H1 (cell line): ENCODE data around the gene ELOA. TPM values are rescaled to one million over a fixed set of nuclear protein-coding genes. Genes with fewer than 3 reads are reported as not detected.

Experiments used
- CTCF ChIA-PET: fragments of 300-600 bp; sonication (Branson Sonifier 250); formaldehyde crosslinking; loops from one replicate; lab custom pipeline; 2021; ENCODE audit not compliant: partially characterized antibody; lab: Charles Lee
- POLR2A ChIA-PET: fragments of 300-600 bp; sonication (Branson Sonifier 250); formaldehyde crosslinking; loops from one replicate; lab custom pipeline; 2021; ENCODE audit warnings: inconsistent platforms; ENCODE audit not compliant: partially characterized antibody; lab: Charles Lee
- DNase-seq, 2 experiments: peaks; one replicate each; pipeline versions ENCODE4 v3.0.0 to v3.0.0-alpha.2; 2010 to 2022; ENCODE audit warnings: low spot score in 2 of 2, low read depth in 1 of 2, mixed read lengths in 1 of 2
- FAIRE-seq: peaks from 2 replicates; lab custom pipeline; 2011; peaks lifted over from hg19 to GRCh38; lab: Jason Lieb, UNC
- H2AFZ ChIP-seq: 2 replicates; pipeline ENCODE4 v1.8.1; 2012; ENCODE audit warnings: low read length, inconsistent platforms
- H2AK5ac ChIP-seq: 2 replicates; pipeline ENCODE4 v1.6.1; 2013; ENCODE audit warnings: low read depth, low read length
- H2BK120ac ChIP-seq: replicated peaks from 2 replicates; pipeline ENCODE3; 2013; ENCODE audit warnings: low read depth, low read length, inconsistent platforms
- H2BK12ac ChIP-seq: 2 replicates; pipeline ENCODE4 v1.6.1; 2013; ENCODE audit warnings: low read depth, low read length
- H2BK15ac ChIP-seq: 2 replicates; pipeline ENCODE4 v1.6.1; 2013; ENCODE audit warnings: low read length
- H2BK20ac ChIP-seq: 2 replicates; pipeline ENCODE4 v1.6.1; 2013; ENCODE audit warnings: low read length
- H2BK5ac ChIP-seq: 2 replicates; pipeline ENCODE4 v1.6.1; 2013; ENCODE audit warnings: low read depth, low read length
- H3K14ac ChIP-seq: 2 replicates; pipeline ENCODE4 v1.6.1; 2013; ENCODE audit warnings: inconsistent platforms; ENCODE audit not compliant: insufficient read length
- H3K18ac ChIP-seq: 2 replicates; pipeline ENCODE4 v1.6.1; 2013; ENCODE audit warnings: low read length; ENCODE audit errors: extremely low read depth
- H3K23ac ChIP-seq: 2 replicates; pipeline ENCODE4 v1.6.1; 2013; ENCODE audit warnings: inconsistent platforms; ENCODE audit not compliant: insufficient read length
- H3K23me2 ChIP-seq: 2 replicates; pipeline ENCODE4 v1.6.1; 2013; ENCODE audit warnings: low read depth, low read length
- H3K27ac ChIP-seq: 2 replicates; pipeline ENCODE4 v1.6.1; 2011; ENCODE audit warnings: low read depth, low read length, inconsistent platforms
- H3K27me3 ChIP-seq, 4 experiments: replicated peaks in 1 of 4; 1 replicate in 1 of 4; 2 replicates in 3 of 4; pipeline versions ENCODE4 v1.6.1 to v1.8.1; 2011 to 2013; ENCODE audit warnings: low read length in 3 of 4, mild to moderate bottlenecking in 3 of 4, inconsistent platforms in 2 of 4, mixed read lengths in 2 of 4, moderate library complexity in 1 of 4; ENCODE audit not compliant: control insufficient read depth in 3 of 4, insufficient read depth in 3 of 4; ENCODE audit errors: extremely low read depth in 1 of 4
- H3K36me3 ChIP-seq, 4 experiments: 2 replicates each; pipeline versions ENCODE4 v1.6.1 to v1.8.1; 2011 to 2013; ENCODE audit warnings: mild to moderate bottlenecking in 4 of 4, low read length in 3 of 4, moderate library complexity in 2 of 4, control low read depth in 1 of 4, inconsistent platforms in 1 of 4; ENCODE audit not compliant: insufficient read depth in 4 of 4, control insufficient read depth in 2 of 4
- H3K4ac ChIP-seq: replicated peaks from 2 replicates; pipeline ENCODE3; 2013; ENCODE audit warnings: low read length, low read depth, mixed read lengths, inconsistent platforms; ENCODE audit not compliant: insufficient read length
- H3K4me1 ChIP-seq, 4 experiments: replicated peaks in 1 of 4; 1 replicate in 1 of 4; 2 replicates in 3 of 4; pipeline versions ENCODE4 v1.6.1 to v1.8.1; 2011 to 2013; ENCODE audit warnings: low read length in 3 of 4, inconsistent platforms in 2 of 4, mixed read lengths in 1 of 4; ENCODE audit not compliant: insufficient read depth in 4 of 4, control insufficient read depth in 3 of 4
- H3K4me2 ChIP-seq, 2 experiments: 2 replicates each; pipeline versions ENCODE4 v1.6.1 to v1.8.1; 2011 to 2013; ENCODE audit warnings: low read depth in 2 of 2, low read length in 2 of 2, control low read depth in 1 of 2, inconsistent platforms in 1 of 2, mild to moderate bottlenecking in 1 of 2; ENCODE audit not compliant: insufficient read depth in 1 of 2
- H3K4me3 ChIP-seq, 4 experiments: fragments of 200-600, 300-600 bp in 1 of 4; sonication (generic), shearing (Covaris generic), sonication (Bioruptor Twin) in 1 of 4; 2 replicates each; pipeline versions ENCODE4 v1.5.1 to v1.8.1; 2011 to 2016; ENCODE audit warnings: low read length in 4 of 4, low read depth in 3 of 4, control low read depth in 2 of 4, inconsistent platforms in 2 of 4, mild to moderate bottlenecking in 2 of 4, mixed read lengths in 1 of 4, moderate library complexity in 1 of 4; ENCODE audit not compliant: insufficient read depth in 2 of 4; ENCODE audit errors: extremely low read depth in 1 of 4
- H3K56ac ChIP-seq: replicated peaks from 2 replicates; pipeline ENCODE3; 2013; ENCODE audit warnings: low read depth, mild to moderate bottlenecking, mixed read lengths, low read length, inconsistent platforms; ENCODE audit not compliant: insufficient read length
- H3K79me1 ChIP-seq: 2 replicates; pipeline ENCODE4 v1.6.1; 2013; ENCODE audit warnings: low read depth, low read length, control low read depth
- H3K79me2 ChIP-seq, 2 experiments: 2 replicates each; pipeline versions ENCODE4 v1.6.1 to v1.8.1; 2012 to 2013; ENCODE audit warnings: low read length in 2 of 2, mild to moderate bottlenecking in 2 of 2, inconsistent platforms in 1 of 2; ENCODE audit not compliant: insufficient read depth in 2 of 2, control insufficient read depth in 1 of 2
- H3K9ac ChIP-seq, 4 experiments: replicated peaks in 1 of 4; 1 replicate in 1 of 4; 2 replicates in 3 of 4; pipeline versions ENCODE4 v1.6.1 to v1.8.1; 2011 to 2013; ENCODE audit warnings: low read depth in 3 of 4, low read length in 3 of 4, control low read depth in 2 of 4, mild to moderate bottlenecking in 2 of 4, moderate library complexity in 2 of 4, inconsistent platforms in 1 of 4; ENCODE audit errors: extremely low read depth in 1 of 4
- H3K9me3 ChIP-seq, 2 experiments: 2 replicates each; pipeline versions ENCODE4 v1.6.1 to v1.8.1; 2012 to 2013; ENCODE audit warnings: mild to moderate bottlenecking in 2 of 2, moderate library complexity in 2 of 2, control low read depth in 1 of 2, inconsistent platforms in 1 of 2, low read depth in 1 of 2, low read length in 1 of 2, mixed read lengths in 1 of 2; ENCODE audit not compliant: insufficient read depth in 2 of 2
- H4K20me1 ChIP-seq, 2 experiments: replicated peaks in 1 of 2; 2 replicates each; pipeline versions ENCODE3 to v1.8.1; 2011 to 2013; ENCODE audit warnings: inconsistent platforms in 2 of 2, low read length in 2 of 2, mild to moderate bottlenecking in 1 of 2; ENCODE audit not compliant: insufficient read depth in 2 of 2, control insufficient read depth in 1 of 2
- H4K5ac ChIP-seq: 2 replicates; pipeline ENCODE4 v1.6.1; 2013; ENCODE audit warnings: low read length, low read depth, mixed read lengths, inconsistent platforms; ENCODE audit not compliant: insufficient read length
- H4K8ac ChIP-seq: 2 replicates; pipeline ENCODE4 v1.8.0; 2013; ENCODE audit warnings: mild to moderate bottlenecking, moderate library complexity, low read length, inconsistent platforms; ENCODE audit not compliant: insufficient read depth; ENCODE audit errors: extremely low read depth
- H4K91ac ChIP-seq: replicated peaks from 2 replicates; pipeline ENCODE3; 2013; ENCODE audit warnings: low read length, mixed read lengths, inconsistent platforms; ENCODE audit not compliant: insufficient read length
- POLR2A ChIP-seq, 2 experiments: IDR thresholded peaks; 1 replicate in 1 of 2; 2 replicates in 1 of 2; pipeline ENCODE4 v1.6.1; 2011; ENCODE audit warnings: low read depth in 2 of 2, low read length in 2 of 2, mild to moderate bottlenecking in 2 of 2; ENCODE audit errors: control extremely low read depth in 1 of 2
- TAF1 ChIP-seq: IDR thresholded peaks from 2 replicates; pipeline ENCODE4 v1.6.1; 2011; ENCODE audit warnings: mild to moderate bottlenecking, low read depth, low read length
- WGBS, 2 experiments: shearing (Covaris generic) in 1 of 2; methylation state at CpG; one replicate each; pipeline versions ENCODE4 v1.1.6 to v1.1.7; 2013 to 2015; ENCODE audit warnings: low lambda C conversion rate in 2 of 2, mixed read lengths in 2 of 2, inconsistent platforms in 1 of 2, low coverage in 1 of 2, missing lambda C conversion rate in 1 of 2; ENCODE audit not compliant: insufficient replicate concordance in 2 of 2, insufficient coverage in 1 of 2, insufficient read length in 1 of 2; ENCODE audit errors: extremely low coverage in 1 of 2, missing lambda C conversion rate in 1 of 2; 5-methylcytosine and 5-hydroxymethylcytosine counted together
- polyA plus RNA-seq, 7 experiments: library from polyadenylated mRNA; depleted of rRNA in 3 of 7; stranded (reverse) in 5 of 7; unstranded in 2 of 7; fragments of >200 nt in 5 of 7; fragments of 200-250 nt in 2 of 7; gene quantifications; 1 replicate in 5 of 7; 2 replicates in 1 of 7; 4 replicates in 1 of 7; pipeline versions ENCODE4 v1.2.1 to v1.2.3, GENCODE V29; 2011 to 2013; ENCODE audit warnings: missing spikeins in 2 of 7, mixed read lengths in 2 of 7
- total RNA-seq: library from RNA; stranded (reverse); fragmentation: NEBNext Ultra II Directional; extraction: Animal tissue kit (Norgen Biotek cat#: 25700); gene quantifications from 2 replicates; pipeline ENCODE4 v1.2.1, GENCODE V29; 2021
- TF ChIP-seq, protein P1 (sequence below): IDR thresholded peaks from 2 replicates; pipeline ENCODE4 v1.6.1; 2012; ENCODE audit warnings: inconsistent platforms

Gene ELOA
- total and polyA plus RNA-seq, 2 of the 8 experiments (the other 6 are each of a cell fraction or from before 2014, with no cell fraction given): 15.7 to 61.1 TPM

DNA sequence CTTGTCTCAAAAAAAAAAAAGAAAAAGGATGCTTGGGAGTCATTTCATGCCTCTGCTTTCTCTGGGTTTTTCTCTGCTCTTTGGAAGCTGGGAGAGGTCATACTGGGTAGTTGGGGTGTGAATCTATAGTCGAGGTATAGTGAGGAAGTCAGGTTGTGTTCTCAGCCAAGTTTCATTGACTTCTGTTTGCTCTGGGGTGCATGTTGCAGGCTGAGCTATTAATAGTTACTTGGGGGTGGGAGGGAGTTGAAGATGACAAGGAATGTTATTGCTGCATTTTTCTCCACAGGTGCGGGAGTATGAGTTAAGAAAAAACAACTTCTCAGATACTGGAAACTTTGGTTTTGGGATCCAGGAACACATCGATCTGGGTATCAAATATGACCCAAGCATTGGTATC, 48.9 kb upstream of the ELOA start:
- Histone ChIP-seq H4K5ac (no peak overlapping the region), H3K9ac (peak overlapping the region in 2 of 4 experiments; percentile 4 to 51; a peak in 3 of 7 replicates), H3K79me2 (peaks cover 42 to 78% of the 10 kb centered on the region in 2 experiments), H3K36me3 (peaks cover 40 to 72% (median 64%) of the 10 kb centered on the region in 4 experiments), H3K23ac (no peak overlapping the region), H3K4me3 (peak overlapping the region in 1 of 4 experiments; percentile 85; a peak in 1 of 8 replicates), H3K14ac (no peak overlapping the region), H2AFZ (no peak overlapping the region), H3K4ac (no peak overlapping the region), H3K4me1 (peaks cover 0 to 13% (median 6%) of the 10 kb centered on the region in 4 experiments; a peak in 4 of 7 replicates), H3K56ac (no peak overlapping the region), H4K20me1 (peaks cover 35 to 41% of the 10 kb centered on the region in 2 experiments), H4K8ac (no peak overlapping the region), H3K27ac (no peak overlapping the region), H3K18ac (no peak overlapping the region), H2BK12ac (no peak overlapping the region), H2BK20ac (no peak overlapping the region), H2BK5ac (no peak overlapping the region), H2AK5ac (no peak overlapping the region), H2BK120ac (no peak overlapping the region), H3K4me2 (peak overlapping the region; percentile 25 to 99), H3K27me3 (no peaks in the 10 kb centered on the region), H3K79me1 (peaks cover 8% of the 10 kb centered on the region), H4K91ac (no peak overlapping the region), H2BK15ac (no peak overlapping the region), H3K9me3 (no peaks in the 10 kb centered on the region), H3K23me2 (peaks cover 11% of the 10 kb centered on the region; the same call in 1 of the 2 replicates)
- TF ChIP-seq TAF1: no peak
- TF ChIP-seq, protein P1, sequence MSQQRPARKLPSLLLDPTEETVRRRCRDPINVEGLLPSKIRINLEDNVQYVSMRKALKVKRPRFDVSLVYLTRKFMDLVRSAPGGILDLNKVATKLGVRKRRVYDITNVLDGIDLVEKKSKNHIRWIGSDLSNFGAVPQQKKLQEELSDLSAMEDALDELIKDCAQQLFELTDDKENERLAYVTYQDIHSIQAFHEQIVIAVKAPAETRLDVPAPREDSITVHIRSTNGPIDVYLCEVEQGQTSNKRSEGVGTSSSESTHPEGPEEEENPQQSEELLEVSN: no peak
- 0 out of 3 replicates have a peak, but pooled peaks of 1 of the 2 experiments have one; percentile 0 for TF ChIP-seq POLR2A (IDR thresholded peaks at IDR 0.05; ENCODE audit: control extremely low read depth in 1 of 2, low read depth in 2 of 2, low read length in 2 of 2)
- WGBS, 2 experiments: 89% methylated on average over 3 of the region's 3 CpGs; no CpG with 5 or more reads in 1 of the 2 experiments
- DNase-seq (no peak), FAIRE-seq (no peak)
- CTCF ChIA-PET: interaction anchor here (0.6 to 1.6 kb wide), 6 partner anchors 8 to 985 kb away, joined by 3 to 4 read pairs (median 3); no protein-coding TSS in a partner anchor
- POLR2A ChIA-PET: interaction anchor here (0.7 to 12.3 kb wide), 19 partner anchors 10 to 210 kb away, joined by 3 to 190 read pairs (median 7); partner anchors contain the start of genes ASAP3 and ELOA
